Measurements from ENCODE around the gene CNKSR1.
A peak's percentile ranks its signal among the peaks of the same experiment; 100 is the strongest.
"Not testable (repeated sequence)": the region's sequence is repeated elsewhere in the genome, so short reads cannot be mapped to it uniquely, and the experiment has no call there.

The CNKSR1 gene

DNA sequence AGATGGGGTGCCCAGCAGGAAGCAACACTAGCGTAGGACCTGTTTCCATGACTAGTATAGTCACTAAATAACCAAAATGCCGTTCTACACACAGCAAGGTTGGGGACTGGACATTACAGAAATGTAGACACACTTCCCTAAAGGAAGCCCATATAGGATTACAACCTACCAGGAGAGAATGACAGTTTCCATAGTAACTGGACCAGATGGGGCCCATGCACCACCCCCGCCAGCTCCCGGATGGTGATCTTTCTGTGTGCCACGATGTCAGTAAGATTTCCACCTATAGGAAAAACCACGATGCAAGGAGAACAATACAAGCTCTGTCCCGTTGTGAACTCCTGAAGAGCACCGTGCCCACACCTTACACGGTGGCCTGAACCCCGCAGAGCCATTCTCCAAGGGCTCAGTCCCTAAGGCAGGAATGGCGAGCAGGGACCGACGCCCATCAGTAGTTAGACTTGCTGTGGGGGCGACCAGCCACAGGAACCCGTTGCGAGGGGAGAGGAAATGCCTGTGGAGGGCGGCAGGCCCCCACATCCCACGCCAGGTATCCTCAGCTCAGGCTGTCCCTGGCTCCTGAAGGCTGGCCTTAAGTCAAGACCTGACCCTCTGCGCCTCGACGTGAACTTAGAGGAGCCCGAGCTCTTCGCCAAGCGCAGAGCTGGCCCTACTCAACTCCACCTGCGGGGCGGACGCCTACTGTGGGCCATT lies 43.1 kb downstream of the CNKSR1 start:
- no peak for DNase-seq (ENCODE audit: insufficient read length, low spot score)
- FAIRE-seq = peak; percentile 60

DNA sequence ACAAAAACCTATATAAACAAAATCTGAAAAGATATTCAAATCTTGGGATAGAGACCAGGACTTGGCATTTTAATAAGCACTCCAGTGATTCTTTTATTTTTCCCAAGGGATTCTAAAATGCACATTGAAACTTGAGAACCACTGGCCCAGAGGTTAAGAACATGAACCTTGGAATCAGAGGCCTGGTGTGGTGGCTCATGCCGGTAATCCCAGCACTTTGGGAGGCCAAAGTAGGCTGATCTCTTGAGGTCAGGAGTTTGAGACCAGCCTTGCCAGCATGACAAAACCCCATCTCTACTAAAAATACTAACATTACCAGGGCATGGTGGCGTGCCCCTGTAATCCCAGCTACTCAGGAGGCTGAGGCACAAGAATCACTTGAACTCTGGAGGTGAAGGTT lies 43.8 kb downstream of the CNKSR1 start:
- FAIRE-seq = no peak

DNA sequence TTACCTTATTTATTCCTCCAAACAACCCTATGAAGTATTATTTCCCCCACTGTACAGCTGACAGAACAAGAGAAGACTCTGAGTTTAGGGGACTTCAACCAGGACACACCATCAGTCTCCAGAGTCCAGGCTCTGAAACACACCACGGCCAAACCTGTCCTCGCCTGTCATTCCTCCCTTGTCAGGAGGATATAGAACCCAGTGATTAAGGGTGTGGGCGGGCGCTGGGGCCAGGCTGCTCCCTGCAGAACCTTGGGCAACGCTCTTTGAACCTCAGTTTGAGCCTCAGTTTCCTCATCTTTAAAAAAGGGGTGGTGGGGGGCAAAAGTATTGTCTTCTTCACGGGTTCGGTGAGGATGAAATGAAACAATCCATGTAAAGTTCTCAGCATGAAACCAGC lies 47.3 kb downstream of the CNKSR1 start:
- no peak for FAIRE-seq
- DNase-seq (ENCODE audit: insufficient read length, low spot score) = no peak

More for the DNA sequence above, 43.8 kb downstream of the CNKSR1 start:
- no peak for DNase-seq (ENCODE audit: insufficient read length, low spot score)

DNA sequence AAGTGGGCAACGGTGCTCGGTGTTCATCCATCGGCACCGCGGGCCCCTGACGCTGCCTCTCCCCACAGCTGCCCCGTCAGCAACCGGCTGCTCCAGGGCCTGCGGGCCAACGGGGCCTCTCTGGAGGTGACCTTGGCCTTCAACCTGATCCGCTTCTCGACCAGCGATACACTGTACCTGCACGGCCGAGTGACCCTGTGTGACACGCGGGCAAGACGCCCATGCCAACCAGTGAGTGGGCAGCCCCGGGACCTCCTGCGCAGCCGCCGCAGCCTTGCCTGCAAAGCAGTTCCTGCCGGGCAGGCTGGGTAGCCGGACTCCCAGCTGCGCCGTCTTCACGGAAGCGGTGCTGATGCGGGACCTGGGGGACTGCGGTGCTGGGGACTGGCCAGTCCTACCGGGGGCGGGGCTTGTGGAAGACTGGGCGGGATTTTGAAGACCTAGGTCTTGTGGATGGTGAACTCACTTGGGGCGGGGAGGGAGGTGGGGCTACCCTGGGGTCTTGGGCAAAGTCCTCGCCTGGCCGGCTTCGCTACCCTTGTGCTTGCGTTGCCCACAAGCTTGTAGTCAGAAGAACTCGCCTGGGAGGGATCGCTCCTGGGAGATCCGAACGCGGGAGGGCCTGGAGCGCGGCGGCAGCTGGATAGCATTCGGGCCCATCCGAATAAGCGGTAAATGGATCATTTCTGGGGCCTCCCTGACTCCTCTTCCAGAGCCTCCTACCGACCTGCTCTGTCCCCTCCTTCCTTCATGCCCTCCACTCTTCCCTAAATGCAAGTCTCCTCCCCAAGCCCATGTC lies 47.9 kb downstream of the CNKSR1 start:
- DNase-seq (ENCODE audit: insufficient read length, low spot score) (no peak), FAIRE-seq (no peak)

DNA sequence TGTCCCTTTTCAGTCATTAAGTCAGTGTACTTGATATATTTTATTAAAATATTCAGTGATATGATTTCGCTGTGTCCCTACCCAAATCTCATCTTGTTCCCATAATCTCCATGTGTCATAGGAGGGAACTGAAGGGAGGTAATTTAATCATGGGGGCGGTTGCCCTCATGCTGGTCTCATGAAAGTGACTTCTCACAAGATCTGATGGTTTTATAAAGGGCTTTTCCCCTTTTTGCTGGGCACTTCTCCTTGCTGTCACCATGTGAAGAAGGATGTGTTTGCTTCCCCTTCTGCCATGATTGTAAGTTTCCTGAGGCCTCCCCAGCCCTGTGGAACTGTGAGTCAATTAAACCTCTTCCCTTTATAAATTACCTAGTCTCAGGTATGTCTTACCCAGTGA lies 53.4 kb downstream of the CNKSR1 start:
- not testable (repeated sequence) for DNase-seq (ENCODE audit: insufficient read length, low spot score); FAIRE-seq

DNA sequence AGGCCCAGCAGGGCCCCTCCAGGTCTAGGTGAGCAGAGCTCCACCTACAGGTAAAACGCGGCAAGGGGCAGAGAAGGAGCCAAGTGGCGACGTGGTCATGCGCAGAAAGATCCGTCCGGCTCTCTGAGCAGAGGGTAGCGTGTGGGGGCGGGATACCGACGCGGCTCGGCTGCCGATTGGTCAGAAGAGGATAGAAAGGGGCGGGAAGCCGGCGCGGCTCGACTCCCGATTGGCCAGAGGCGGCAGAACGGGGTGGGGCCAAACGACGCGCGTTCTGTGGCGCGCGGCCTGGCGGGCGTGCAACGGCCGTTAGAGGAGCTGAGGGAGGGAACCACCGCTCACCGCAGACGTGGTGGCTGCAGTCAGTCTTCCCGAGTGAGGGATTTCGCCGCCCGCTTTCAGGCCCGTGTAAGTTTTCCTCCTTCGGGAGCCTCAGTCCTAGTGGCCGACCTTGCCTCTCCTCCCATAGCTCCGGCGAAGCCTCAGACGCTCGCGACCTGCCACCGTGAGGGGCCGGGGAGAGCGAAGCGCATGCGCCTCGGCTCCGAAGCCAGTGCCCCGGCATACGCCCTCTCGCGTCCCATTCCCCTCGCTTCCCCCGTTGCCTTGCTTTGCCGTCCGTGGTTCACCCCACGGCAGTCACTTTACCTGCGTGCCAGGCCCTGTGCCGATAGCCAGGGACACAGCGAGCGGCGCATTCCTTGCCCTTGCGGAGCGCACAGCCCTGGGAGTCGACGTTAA lies 56.8 kb downstream of the CNKSR1 start, which contains the start of gene CEP85:
CEP85 (plus strand) TSS at position 298 of the 741 bp plus-strand sequence. CDS start 5,584 bp downstream, outside the sequence.
- DNase-seq (ENCODE audit: insufficient read length, low spot score) (peak; percentile 96), FAIRE-seq (peak; percentile 97)

DNA sequence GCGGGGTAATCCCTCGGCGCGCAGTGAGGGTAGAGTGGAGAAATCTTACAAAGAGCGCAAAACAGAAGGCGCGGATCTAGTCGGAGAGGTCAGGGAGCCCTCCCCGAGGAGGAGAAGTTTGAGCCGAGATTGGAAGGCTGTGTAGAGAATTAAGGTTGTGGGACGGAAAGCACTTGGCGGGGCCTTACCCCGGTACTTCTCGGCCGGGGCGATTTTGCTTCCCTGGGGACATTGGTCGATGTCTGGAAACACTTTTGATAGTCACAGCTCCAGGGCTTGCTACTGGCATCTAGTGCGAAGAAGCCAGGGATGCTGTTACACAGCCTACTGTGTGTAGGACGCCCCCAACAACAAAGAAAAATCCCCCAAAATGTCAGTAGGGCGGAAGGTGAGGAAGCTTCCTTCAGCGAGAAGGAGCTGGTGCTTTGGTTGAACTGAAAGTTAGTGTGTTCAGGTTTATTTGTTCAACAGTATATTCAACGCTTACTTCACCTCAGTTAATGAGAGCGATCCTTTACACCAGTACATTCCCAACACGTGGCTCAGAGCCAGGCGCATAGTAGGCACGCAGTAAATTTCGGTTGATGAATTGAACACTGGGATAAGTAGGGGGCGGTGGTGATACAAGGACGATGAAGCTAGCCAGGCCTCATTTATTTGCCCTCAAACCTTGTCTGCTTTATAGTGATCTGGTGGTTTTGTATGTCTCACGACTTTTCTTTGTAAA lies 57.5 kb downstream of the CNKSR1 start:
- DNase-seq (ENCODE audit: insufficient read length, low spot score) (no peak), FAIRE-seq (no peak)

DNA sequence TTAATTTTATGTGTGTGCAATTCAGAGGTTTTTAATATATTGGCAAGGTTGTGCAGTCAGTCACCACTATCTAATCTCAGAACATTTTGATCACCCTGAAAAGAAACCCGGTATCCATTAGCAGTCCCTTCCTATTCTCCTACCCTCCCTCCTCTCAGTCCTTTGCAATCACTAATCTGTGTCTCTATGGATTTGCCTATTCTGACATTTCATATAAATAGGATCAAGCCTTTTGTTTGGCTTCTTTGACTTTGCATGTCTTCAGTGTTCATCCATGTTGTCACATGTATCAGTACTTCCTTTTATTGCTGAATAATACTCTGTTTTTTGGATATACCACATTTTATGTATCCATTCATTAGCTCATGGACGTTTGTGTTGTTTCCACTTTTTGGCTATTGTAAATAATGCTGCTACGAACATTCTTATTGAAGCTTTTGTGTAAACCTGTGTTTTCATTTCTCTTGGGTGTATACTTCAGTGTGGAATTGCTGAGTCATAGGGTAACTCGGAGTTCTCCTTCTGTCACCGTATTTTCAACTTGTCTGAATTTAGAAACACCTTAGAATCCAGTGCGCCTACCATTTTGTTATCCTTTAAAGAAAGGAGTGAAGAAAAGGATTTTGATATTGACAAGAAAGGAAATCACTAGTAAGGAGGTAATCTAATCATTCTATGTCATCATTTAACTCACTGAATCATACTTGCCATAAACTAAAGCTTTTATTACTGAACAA lies 60.1 kb downstream of the CNKSR1 start:
- DNase-seq (ENCODE audit: insufficient read length, low spot score) = no peak
- FAIRE-seq = peak; percentile 48
